GM19035 (cell line): ENCODE measurements around the gene RNF32.
A peak's percentile ranks its signal among the peaks of the same experiment; 100 is the strongest.
"Not testable (repeated sequence)": the region's sequence is repeated elsewhere in the genome, so short reads cannot be mapped to it uniquely, and the experiment has no call there.

Experiments used
- ATAC-seq: cut with Tn5 transposase; IDR thresholded peaks from one replicate; pipeline ENCODE4 v1.9.1; 2021; ENCODE audit not compliant: unreplicated experiment

The RNF32 gene

GRCh38 chr7:156673454-156673853 is 32.9 kb downstream of the RNF32 start:
- ATAC-seq, result no peak

- ATAC-seq, result no peak
Measured at GRCh38 chr7:156673902-156674301, 33.3 kb downstream of the RNF32 start.

- ATAC-seq, result no peak
Measured at GRCh38 chr7:156675721-156676120, 35.1 kb downstream of the RNF32 start.

- ATAC-seq, result no peak
Measured at GRCh38 chr7:156676263-156676662, 35.7 kb downstream of the RNF32 start.

GRCh38 chr7:156677374-156678054 is 36.9 kb downstream of the RNF32 start:
- ATAC-seq, result no peak

GRCh38 chr7:156680281-156680680 is 39.7 kb downstream of the RNF32 start:
- ATAC-seq, result no peak

- no peak for ATAC-seq
Measured at GRCh38 chr7:156682928-156683327, 42.4 kb downstream of the RNF32 start.

- ATAC-seq, result no peak
Measured at GRCh38 chr7:156684251-156684650, 43.7 kb downstream of the RNF32 start.

GRCh38 chr7:156684661-156685060 is 44.1 kb downstream of the RNF32 start:
- no peak for ATAC-seq

- no peak for ATAC-seq
Measured at GRCh38 chr7:156691764-156692163, 51.2 kb downstream of the RNF32 start.

GRCh38 chr7:156692849-156693248 is 52.3 kb downstream of the RNF32 start:
- ATAC-seq, result no peak

GRCh38 chr7:156693627-156694026 is 53.1 kb downstream of the RNF32 start:
- ATAC-seq, result no peak

GRCh38 chr7:156697283-156697682 is 56.7 kb downstream of the RNF32 start:
- ATAC-seq, result not testable (repeated sequence)

GRCh38 chr7:156698512-156698911 is 57.9 kb downstream of the RNF32 start:
- ATAC-seq, result not testable (repeated sequence)

- ATAC-seq, result not testable (repeated sequence)
Measured at GRCh38 chr7:156701787-156702186, 61.2 kb downstream of the RNF32 start.

GRCh38 chr7:156702399-156702798 is 61.8 kb downstream of the RNF32 start:
- ATAC-seq, result no peak

- ATAC-seq, result no peak
Measured at GRCh38 chr7:156703209-156703608, 62.6 kb downstream of the RNF32 start.

GRCh38 chr7:156703773-156704482 is 63.4 kb downstream of the RNF32 start:
- ATAC-seq, result peak; percentile 53

- no peak for ATAC-seq
Measured at GRCh38 chr7:156722043-156722826, 81.7 kb downstream of the RNF32 start.

- ATAC-seq, result no peak
Measured at GRCh38 chr7:156725073-156725472, 84.5 kb downstream of the RNF32 start.

GRCh38 chr7:156725936-156726335 is 85.4 kb downstream of the RNF32 start:
- no peak for ATAC-seq
